GM12874 (cell line): ENCODE measurements around the gene ZBTB25.

ENCODE experiments used
- CTCF ChIP-seq: IDR thresholded peaks from 2 replicates; pipeline ENCODE4 v1.5.1; 2011; ENCODE audit warnings: low read depth, mild to moderate bottlenecking, control low read depth, low read length, moderate library complexity; ENCODE audit not compliant: insufficient read depth

Gene ZBTB25

DNA sequence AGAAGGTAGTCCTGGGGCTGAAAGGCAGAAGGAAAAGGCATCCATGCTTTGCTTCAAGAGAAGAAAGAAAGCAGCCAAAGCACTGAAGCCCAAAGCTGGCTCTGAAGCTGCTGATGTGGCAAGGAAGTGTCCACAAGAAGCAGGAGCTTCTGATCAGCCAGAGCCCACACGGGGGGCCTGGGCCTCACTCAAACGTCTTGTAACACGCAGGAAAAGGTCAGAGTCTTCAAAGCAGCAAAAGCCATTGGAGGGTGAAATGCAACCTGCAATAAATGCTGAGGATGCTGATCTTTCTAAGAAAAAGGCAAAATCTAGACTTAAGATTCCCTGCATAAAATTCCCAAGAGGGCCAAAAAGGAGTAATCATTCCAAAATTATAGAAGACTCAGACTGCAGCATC is 35.2 kb downstream of the ZBTB25 start:
- no peak for TF ChIP-seq CTCF

DNA sequence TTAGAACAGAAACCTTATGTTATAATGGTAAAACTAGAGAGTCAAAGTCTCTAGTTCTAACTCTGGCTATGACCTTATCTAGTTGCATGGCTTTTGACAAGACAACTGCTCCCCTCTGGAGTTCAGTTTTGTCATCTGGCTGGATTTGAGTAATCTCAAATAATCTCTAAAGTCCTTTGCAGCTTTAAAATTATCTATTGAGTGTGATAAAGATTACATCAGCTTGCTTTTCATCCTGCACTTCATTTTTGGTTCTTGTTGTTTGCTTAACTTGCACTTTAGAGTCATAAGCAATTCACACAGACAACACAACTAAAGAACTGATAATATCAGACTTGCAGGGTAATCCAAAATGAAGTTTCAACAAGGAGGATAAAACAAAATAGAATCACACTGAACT is 36.1 kb downstream of the ZBTB25 start:
- no peak for TF ChIP-seq CTCF

DNA sequence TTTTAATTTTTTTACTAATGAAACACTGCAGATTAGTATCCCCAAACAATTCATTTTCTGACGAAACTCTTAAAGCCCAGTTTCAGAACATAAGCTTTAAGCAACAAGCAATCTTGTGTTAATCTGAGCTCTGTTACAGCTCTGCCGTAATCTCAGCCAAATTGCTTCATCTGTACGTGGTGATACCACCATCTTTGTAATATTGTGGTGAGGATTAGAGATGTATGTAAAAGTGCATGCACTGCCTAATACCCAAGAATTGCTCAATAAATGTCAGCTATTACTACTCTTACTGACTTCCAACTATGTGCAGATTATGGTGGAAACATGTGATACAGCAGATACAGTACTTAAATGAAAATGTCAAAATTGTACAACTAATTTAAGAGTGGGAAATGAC is 36.5 kb downstream of the ZBTB25 start:
- TF ChIP-seq CTCF: no peak

DNA sequence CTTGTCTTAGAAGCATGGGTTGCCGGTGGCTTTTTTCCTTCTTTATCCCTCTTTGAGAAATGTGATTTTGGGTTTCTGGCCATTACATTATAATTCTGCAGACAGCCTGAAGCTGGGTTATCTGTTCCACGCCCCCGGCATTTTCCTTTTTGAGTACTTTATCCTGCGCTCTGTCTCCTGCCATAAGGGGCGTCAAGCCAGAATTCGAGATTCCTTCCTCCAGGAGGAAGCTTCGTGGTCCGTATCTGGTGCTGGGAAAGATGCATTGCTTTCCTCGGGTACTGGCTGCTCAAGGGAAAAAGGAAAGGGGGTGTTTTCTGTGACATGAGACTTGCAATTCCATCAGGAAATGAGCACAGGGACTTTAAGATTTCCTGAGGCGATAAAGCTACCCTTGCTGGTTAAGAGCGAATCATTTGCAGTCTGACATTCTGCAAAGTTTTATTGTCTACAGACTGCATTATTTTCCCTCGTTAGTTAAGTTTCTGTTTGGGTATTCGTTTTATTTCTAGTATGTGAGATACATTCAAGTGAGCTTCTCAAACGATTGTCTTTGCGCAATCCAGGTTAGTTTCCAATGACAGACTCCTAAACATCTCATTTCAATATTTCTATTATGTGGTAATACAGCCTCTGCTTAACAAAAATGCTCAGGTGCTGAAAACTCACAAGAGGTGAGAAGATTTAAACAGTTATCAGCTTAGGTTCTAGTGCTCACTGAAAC is 37.6 kb downstream of the ZBTB25 start:
- no peak for TF ChIP-seq CTCF

DNA sequence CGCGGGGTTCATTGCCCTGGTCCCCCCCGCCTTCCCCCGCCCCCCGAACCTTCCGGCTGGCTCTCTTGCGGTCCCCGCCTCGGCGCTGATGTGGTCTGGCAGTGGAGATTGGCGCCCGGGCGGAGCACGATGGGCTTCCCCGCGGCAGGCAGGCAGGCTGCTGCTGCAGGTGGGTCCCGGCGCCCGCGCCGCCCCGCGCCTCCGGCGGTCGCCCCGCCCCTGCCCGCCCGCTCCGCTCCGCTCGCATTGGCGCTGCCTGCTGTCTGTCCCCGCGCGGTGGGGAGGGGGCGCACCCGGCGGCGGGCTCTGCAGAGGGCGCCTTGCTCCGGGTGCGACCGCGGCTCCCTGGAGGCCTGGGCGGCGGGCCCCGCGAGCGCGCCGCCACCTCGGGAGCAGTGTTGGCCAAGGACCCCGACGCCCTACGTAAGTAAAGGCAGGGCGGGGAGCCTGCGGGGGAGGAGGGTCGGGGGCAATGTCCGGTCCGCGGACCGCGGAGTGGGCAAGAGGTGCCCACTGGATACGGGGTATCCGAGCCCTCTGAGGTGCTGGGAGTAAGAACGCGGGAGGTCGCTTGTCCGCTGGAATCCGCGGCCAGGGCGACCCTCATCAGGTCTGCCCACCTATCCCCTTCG is 38.3 kb downstream of the ZBTB25 start, which contains the start of gene AKAP5:
AKAP5 (plus strand) TSS at position 309 of the 632 bp plus-strand sequence. CDS start 2,896 bp downstream, outside the sequence.
- TF ChIP-seq CTCF: no peak

GRCh38 chr14:64464651-64465050 is 39.0 kb downstream of the ZBTB25 start:
- no peak for TF ChIP-seq CTCF

DNA sequence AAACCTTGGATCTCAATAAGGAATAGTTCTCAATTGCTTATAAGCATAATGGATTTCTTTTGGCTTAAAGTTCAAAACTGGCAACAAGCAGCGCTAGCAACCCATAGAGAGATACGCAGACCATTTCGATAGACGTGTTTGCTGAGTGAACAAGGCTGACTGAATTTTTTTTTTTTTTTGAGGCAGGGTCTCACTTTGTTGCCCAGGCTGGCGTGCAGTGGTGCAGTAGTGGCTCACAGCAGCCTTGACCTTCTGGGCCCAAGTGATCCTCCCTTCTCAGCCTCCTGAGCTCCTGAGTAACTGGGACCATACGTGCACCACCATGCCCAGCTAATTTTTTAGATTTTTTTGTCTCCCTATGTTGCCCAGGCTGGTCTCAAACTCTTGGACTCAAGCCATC is 39.8 kb downstream of the ZBTB25 start:
- no peak for TF ChIP-seq CTCF
